Measurements from ENCODE around the gene HSD17B2. TPM values are rescaled to one million over a fixed set of nuclear protein-coding genes. Genes with fewer than 3 reads are reported as not detected.
"Not testable (repeated sequence)": the region's sequence is repeated elsewhere in the genome, so short reads cannot be mapped to it uniquely, and the experiment has no call there.

HSD17B2 gene
- total and polyA plus RNA-seq, 2 experiments from 2014 or later = not detected

DNA sequence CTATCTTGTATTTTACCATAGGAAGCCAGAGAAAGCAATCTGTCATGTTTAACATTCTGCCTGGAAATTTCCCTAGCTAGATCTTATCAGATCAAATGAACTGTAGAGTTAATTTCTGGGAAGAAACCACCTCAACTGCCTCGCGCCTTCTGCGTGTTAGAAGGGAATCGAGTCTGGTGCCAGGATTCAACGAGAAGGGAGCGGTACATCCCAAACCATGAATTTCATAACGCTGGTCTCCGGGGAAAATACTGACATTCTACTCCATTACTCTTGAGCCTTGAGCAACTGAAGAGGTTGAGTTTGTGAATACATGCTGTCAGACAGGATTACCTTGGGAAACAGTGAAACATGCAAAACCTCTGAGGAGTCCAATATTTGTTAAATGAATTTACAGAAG is 99.8 kb downstream of the HSD17B2 start:
- no peaks in the 10 kb centered on the region for H3K4me1 ChIP-seq (ENCODE audit: low read depth)
- no peaks in the 10 kb centered on the region for H3K27me3 ChIP-seq
- H3K27ac ChIP-seq = no peak overlapping the region
- no peaks in the 10 kb centered on the region for H3K36me3 ChIP-seq
- no peak for TF ChIP-seq CTCF (IDR thresholded peaks at IDR 0.05; ENCODE audit: low read depth, low read length)
- DNase-seq (ENCODE audit: low read depth in 1 of 2, low spot score in 1 of 2) = peak in 1 of 2 donors; percentile 65
- no peak overlapping the region for H3K4me3 ChIP-seq
- H3K9me3 ChIP-seq (ENCODE audit: low read depth) = no peaks in the 10 kb centered on the region

- Histone ChIP-seq H3K9me3 (ENCODE audit: low read depth) (no peaks in the 10 kb centered on the region), H3K27me3 (no peaks in the 10 kb centered on the region), H3K4me3 (no peak overlapping the region), H3K4me1 (ENCODE audit: low read depth) (no peaks in the 10 kb centered on the region), H3K27ac (no peak overlapping the region), H3K36me3 (no peaks in the 10 kb centered on the region)
- TF ChIP-seq CTCF (IDR thresholded peaks at IDR 0.05; ENCODE audit: low read depth, low read length) = no peak
- DNase-seq (ENCODE audit: low read depth in 1 of 2, low spot score in 1 of 2) = no peak
These were observed 100.8 kb downstream of the HSD17B2 start for GRCh38 chr16:82135844-82136243.

- no peak overlapping the region for H3K4me3 ChIP-seq
- no peaks in the 10 kb centered on the region for H3K9me3 ChIP-seq (ENCODE audit: low read depth)
- H3K27ac ChIP-seq = no peak overlapping the region
- H3K27me3 ChIP-seq = no peaks in the 10 kb centered on the region
- H3K36me3 ChIP-seq = no peaks in the 10 kb centered on the region
- no peak for TF ChIP-seq CTCF (IDR thresholded peaks at IDR 0.05; ENCODE audit: low read depth, low read length)
- no peaks in the 10 kb centered on the region for H3K4me1 ChIP-seq (ENCODE audit: low read depth)
- DNase-seq (ENCODE audit: low read depth in 1 of 2, low spot score in 1 of 2) = peak in 1 of 2 donors; percentile 55
These were observed 102.1 kb downstream of the HSD17B2 start for GRCh38 chr16:82136956-82137821.

- H3K36me3 ChIP-seq = no peaks in the 10 kb centered on the region
- no peak for TF ChIP-seq CTCF (IDR thresholded peaks at IDR 0.05; ENCODE audit: low read depth, low read length)
These were observed 102.7 kb downstream of the HSD17B2 start for GRCh38 chr16:82137822-82138167.

DNA sequence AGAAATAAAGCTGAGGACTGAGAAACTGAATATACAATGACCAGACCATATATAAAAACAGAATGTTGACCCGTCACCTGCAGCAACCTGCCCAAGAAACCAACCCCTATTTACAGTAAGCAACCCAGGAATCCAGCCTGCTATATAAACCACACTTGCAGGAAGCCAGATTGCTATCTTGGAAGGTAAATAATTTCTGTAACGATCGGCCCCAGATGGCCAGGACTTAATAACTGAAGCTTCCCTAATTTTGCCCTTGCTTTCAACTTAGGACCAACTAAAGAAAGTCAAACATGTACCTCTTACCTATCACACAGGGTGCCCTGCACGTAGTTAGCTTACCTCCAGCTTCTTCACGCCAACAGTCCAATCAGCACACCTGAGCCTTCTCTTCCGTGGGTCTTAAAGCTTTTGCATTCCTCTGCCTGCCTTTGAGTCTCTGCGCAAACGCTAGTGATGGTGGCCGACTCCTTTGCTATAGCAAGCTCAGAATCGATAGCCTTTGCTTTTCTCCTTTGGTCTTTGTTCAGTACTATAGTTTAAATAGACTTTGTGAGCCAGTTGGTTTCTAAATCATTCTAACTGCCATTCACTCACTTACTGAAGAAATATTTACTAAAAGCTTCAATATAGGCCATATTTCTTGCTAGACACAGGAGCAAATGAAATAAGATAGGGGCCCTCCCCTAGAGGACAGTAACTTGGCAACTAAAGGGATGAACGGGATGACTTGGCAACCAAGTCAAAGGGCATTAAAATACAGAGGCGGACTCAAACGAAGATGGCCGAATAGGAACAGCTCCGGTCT is 103.6 kb downstream of the HSD17B2 start:
- H3K9me3 ChIP-seq (ENCODE audit: low read depth) = no peaks in the 10 kb centered on the region
- DNase-seq (ENCODE audit: low read depth in 1 of 2, low spot score in 1 of 2) = no peak
- TF ChIP-seq CTCF (IDR thresholded peaks at IDR 0.05; ENCODE audit: low read depth, low read length) = no peak
- no peak overlapping the region for H3K27ac ChIP-seq
- peak overlapping the region; percentile 18 for H3K4me3 ChIP-seq
- H3K36me3 ChIP-seq = no peaks in the 10 kb centered on the region
- H3K4me1 ChIP-seq (ENCODE audit: low read depth) = no peaks in the 10 kb centered on the region
- H3K27me3 ChIP-seq = no peaks in the 10 kb centered on the region

More at GRCh38 chr16:82137822-82138167, 102.7 kb downstream of the HSD17B2 start:
- no peak overlapping the region for H3K27ac ChIP-seq
- no peaks in the 10 kb centered on the region for H3K4me1 ChIP-seq (ENCODE audit: low read depth)
- H3K27me3 ChIP-seq = no peaks in the 10 kb centered on the region
- peak in 1 of 2 donors; percentile 50 for DNase-seq (ENCODE audit: low read depth in 1 of 2, low spot score in 1 of 2)
- no peaks in the 10 kb centered on the region for H3K9me3 ChIP-seq (ENCODE audit: low read depth)
- H3K4me3 ChIP-seq = no peak overlapping the region

DNA sequence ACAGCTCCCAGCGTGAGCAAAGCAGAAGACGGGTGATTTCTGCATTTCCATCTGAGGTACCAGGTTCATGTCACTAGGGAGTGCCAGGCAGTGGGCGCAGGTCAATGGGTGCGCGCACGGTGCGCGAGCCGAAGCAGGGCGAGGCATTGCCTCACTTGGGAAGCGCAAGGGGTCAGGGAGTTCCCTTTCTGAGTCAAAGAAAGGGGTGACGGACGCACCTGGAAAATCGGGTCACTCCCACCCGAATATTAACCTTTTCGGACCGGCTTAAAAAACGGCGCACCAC is 104.2 kb downstream of the HSD17B2 start:
- H3K27me3 ChIP-seq; H3K36me3 ChIP-seq; H3K27ac ChIP-seq; DNase-seq (ENCODE audit: low read depth in 1 of 2, low spot score in 1 of 2); H3K9me3 ChIP-seq (ENCODE audit: low read depth); H3K4me1 ChIP-seq (ENCODE audit: low read depth): not testable (repeated sequence)
- H3K4me3 ChIP-seq = peak overlapping the region; percentile 18

Measured in cardiac muscle cell (in vitro differentiated cells and primary cell).